Natural killer cell (primary cell): ENCODE measurements around the gene KRT39. TPM values are rescaled to one million over a fixed set of nuclear protein-coding genes. Genes with fewer than 3 reads are reported as not detected.

ENCODE experiments used
- ATAC-seq, 3 donors: fragments of 150-1000 bp in 2 of 3; fragments of 200-7000 bp in 1 of 3; cut with Tn5 transposase; 1 replicate in 1 of 3; 2 replicates in 2 of 3; pipeline ENCODE4 v1.10.0; 2021; ENCODE audit warnings: mild to moderate bottlenecking in 2 of 3, moderate library complexity in 2 of 3
- DNase-seq, 2 donors: peaks; one replicate each; pipeline versions ENCODE4 v3.0.0 to v3.0.0-alpha.2; 2013 to 2021; ENCODE audit warnings: mixed read lengths in 1 of 2
- H3K27ac ChIP-seq: one replicate; pipeline ENCODE4 v1.5.1; 2013; ENCODE audit warnings: mild to moderate bottlenecking, low read length
- H3K27me3 ChIP-seq: one replicate; pipeline ENCODE4 v1.6.1; 2013; ENCODE audit warnings: low read length; ENCODE audit not compliant: control insufficient read depth, insufficient read depth
- H3K36me3 ChIP-seq: one replicate; pipeline ENCODE4 v1.6.1; 2013; ENCODE audit warnings: low read length; ENCODE audit not compliant: control insufficient read depth, insufficient read depth
- H3K4me1 ChIP-seq: one replicate; pipeline ENCODE4 v1.6.1; 2013; ENCODE audit warnings: low read length; ENCODE audit not compliant: control insufficient read depth, insufficient read depth
- H3K4me3 ChIP-seq: one replicate; pipeline ENCODE4 v1.5.1; 2013; ENCODE audit warnings: low read length
- H3K9me3 ChIP-seq: one replicate; pipeline ENCODE4 v1.6.1; 2013; ENCODE audit warnings: low read length; ENCODE audit not compliant: control insufficient read depth, insufficient read depth
- H3K27ac Mint-ChIP-seq, 2 donors: one replicate each; pipeline ENCODE4 v1.8.0; 2022; ENCODE audit warnings: mild to moderate bottlenecking in 2 of 2, mixed read lengths in 2 of 2, moderate library complexity in 1 of 2
- H3K27me3 Mint-ChIP-seq, 2 donors: one replicate each; pipeline ENCODE4 v1.8.0; 2022; ENCODE audit warnings: low read depth in 2 of 2, mixed read lengths in 2 of 2
- H3K36me3 Mint-ChIP-seq: one replicate; pipeline ENCODE4 v1.8.0; 2022; ENCODE audit warnings: mixed read lengths
- H3K4me1 Mint-ChIP-seq, 2 donors: one replicate each; pipeline ENCODE4 v1.8.0; 2022; ENCODE audit warnings: mixed read lengths in 2 of 2
- H3K4me3 Mint-ChIP-seq: one replicate; pipeline ENCODE4 v1.8.0; 2022; ENCODE audit warnings: mild to moderate bottlenecking, moderate library complexity, mixed read lengths
- H3K9me3 Mint-ChIP-seq, 2 donors: one replicate each; pipeline ENCODE4 v1.8.0; 2022; ENCODE audit warnings: mixed read lengths in 2 of 2
- WGBS: methylation state at CpG from one replicate; pipeline ENCODE4 v1.1.7; 2013; ENCODE audit warnings: missing lambda C conversion rate; ENCODE audit not compliant: insufficient coverage; 5-methylcytosine and 5-hydroxymethylcytosine counted together
- intact Hi-C: fragments of 100-400 bp; cut with micrococcal nuclease; formaldehyde crosslinking; loops from one replicate; pipeline ENCODE4 v1.14.2; 2022
- total RNA-seq, 4 donors: library from RNA; stranded (reverse); fragments of 120-200 nt in 1 of 4; gene quantifications; one replicate each; pipeline versions ENCODE4 v1.2.3 to v1.2.4, GENCODE V29; 2013 to 2022
- TF ChIP-seq, protein P1 (sequence below): fragments of 200-600 bp; IDR thresholded peaks from one replicate; pipeline ENCODE4 v1.8.0; 2022; ENCODE audit warnings: antibody characterized with exemption

KRT39 gene
- total RNA-seq, 3 donors from 2014 or later (not counting 1 experiment from before 2014, with no cell fraction given): not detected

DNA sequence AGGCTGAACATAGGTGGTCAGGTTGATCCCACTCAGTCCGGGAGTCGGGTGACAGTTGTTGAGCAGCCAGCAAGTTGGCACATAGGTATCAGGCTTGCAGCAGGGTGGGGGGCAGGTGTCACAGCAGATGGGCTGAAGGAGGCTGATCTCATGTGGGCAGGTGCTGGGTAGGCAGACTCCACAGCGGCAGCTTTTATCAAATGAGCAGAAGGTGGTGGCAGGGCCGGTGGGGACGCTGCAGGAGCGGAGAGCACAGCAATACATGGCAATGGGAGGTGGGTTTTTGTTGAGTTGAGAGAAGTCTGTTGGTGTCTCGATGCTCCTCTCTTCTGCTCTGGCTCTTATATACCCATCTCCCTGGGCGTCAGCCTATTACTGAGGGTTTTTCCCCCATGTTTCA lies 42.1 kb upstream of the KRT39 start, which contains the start of gene KRTAP3-1:
KRTAP3-1 (minus strand) TSS at position 318 of the 400 bp plus-strand sequence; CDS start at position 264, 54 bp downstream.
- no peak within 1 kb of the TSS for H3K27ac ChIP-seq
- 93% methylated on average over 6 of the region's 8 CpGs for WGBS
- no peaks in the 10 kb centered on the region for H3K9me3 ChIP-seq
- no peaks in the 10 kb centered on the region for H3K4me1 ChIP-seq
- no peak within 1 kb of the TSS for H3K27ac Mint-ChIP-seq
- TF ChIP-seq, protein P1, sequence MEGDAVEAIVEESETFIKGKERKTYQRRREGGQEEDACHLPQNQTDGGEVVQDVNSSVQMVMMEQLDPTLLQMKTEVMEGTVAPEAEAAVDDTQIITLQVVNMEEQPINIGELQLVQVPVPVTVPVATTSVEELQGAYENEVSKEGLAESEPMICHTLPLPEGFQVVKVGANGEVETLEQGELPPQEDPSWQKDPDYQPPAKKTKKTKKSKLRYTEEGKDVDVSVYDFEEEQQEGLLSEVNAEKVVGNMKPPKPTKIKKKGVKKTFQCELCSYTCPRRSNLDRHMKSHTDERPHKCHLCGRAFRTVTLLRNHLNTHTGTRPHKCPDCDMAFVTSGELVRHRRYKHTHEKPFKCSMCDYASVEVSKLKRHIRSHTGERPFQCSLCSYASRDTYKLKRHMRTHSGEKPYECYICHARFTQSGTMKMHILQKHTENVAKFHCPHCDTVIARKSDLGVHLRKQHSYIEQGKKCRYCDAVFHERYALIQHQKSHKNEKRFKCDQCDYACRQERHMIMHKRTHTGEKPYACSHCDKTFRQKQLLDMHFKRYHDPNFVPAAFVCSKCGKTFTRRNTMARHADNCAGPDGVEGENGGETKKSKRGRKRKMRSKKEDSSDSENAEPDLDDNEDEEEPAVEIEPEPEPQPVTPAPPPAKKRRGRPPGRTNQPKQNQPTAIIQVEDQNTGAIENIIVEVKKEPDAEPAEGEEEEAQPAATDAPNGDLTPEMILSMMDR: no peak
- intact Hi-C loops: no loop called here
- ATAC-seq (no peak), DNase-seq (no peak)
- no peaks in the 10 kb centered on the region for H3K36me3 ChIP-seq
- H3K4me3 ChIP-seq: no peak within 1 kb of the TSS
- peaks cover 5% of the 10 kb centered on the region for H3K27me3 ChIP-seq
- H3K4me1 Mint-ChIP-seq: no peaks in the 10 kb centered on the region
- H3K27me3 Mint-ChIP-seq: peaks cover 12 to 19% of the 10 kb centered on the region in 2 donors
- no peaks in the 10 kb centered on the region for H3K36me3 Mint-ChIP-seq
- H3K4me3 Mint-ChIP-seq: no peak within 1 kb of the TSS
- no peaks in the 10 kb centered on the region for H3K9me3 Mint-ChIP-seq

DNA sequence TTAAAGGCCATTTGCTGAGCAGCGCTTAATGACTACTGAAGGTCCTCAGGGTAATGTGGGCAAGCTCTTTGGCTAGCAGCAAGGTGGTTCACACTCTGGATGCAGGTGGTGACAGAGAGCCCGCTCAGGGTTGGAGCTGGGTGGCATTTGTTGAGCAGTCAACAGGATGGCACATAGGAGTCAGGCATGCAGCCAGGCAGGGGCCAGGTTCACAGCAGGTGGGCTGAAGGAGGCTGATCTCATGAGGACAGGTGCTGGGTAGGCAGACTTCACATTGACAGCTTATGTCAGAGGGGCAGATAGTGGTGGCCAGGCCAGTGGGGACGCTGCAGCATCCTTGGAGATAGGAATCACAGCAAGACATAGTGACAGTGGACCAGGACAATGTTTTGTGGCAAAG lies 37.6 kb upstream of the KRT39 start:
- Mint-ChIP-seq H3K4me1 (no peaks in the 10 kb centered on the region), H3K27ac (no peak overlapping the region), H3K9me3 (no peaks in the 10 kb centered on the region), H3K4me3 (no peak overlapping the region), H3K27me3 (peaks cover 2 to 14% of the 10 kb centered on the region in 2 donors), H3K36me3 (no peaks in the 10 kb centered on the region)
- H3K27me3 ChIP-seq: peaks cover 7% of the 10 kb centered on the region
- no peak overlapping the region for H3K27ac ChIP-seq
- H3K9me3 ChIP-seq: no peaks in the 10 kb centered on the region
- TF ChIP-seq, protein P1: no peak
- DNase-seq: no peak
- intact Hi-C loops: no loop called here
- H3K4me1 ChIP-seq: no peaks in the 10 kb centered on the region
- WGBS: 86% methylated on average over 3 of the region's 3 CpGs
- no peak for ATAC-seq
- H3K36me3 ChIP-seq: no peaks in the 10 kb centered on the region
- no peak overlapping the region for H3K4me3 ChIP-seq

DNA sequence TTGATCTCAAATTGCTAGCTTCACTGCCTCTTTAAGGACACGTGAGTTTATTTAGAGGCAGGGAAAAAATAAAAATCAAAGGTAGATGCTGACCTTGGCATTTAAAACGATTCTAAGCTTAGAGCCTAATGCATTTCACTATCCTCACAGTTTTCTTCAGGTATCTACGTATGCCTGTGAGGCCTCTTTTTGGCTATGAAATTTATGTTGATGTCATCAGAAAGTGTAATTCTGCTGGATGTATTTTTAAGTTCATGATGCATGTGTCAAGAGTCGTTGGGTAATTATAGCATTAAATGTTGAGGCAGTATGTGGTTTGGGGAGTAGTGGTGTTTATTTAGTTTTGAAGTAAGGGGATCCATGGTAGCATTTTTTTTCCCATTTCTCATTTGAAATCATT lies 37.2 kb upstream of the KRT39 start:
- Mint-ChIP-seq H3K4me3 (no peak overlapping the region), H3K36me3 (no peaks in the 10 kb centered on the region), H3K27me3 (peaks cover 7 to 17% of the 10 kb centered on the region in 2 donors), H3K27ac (no peak overlapping the region), H3K9me3 (no peaks in the 10 kb centered on the region), H3K4me1 (no peaks in the 10 kb centered on the region)
- Histone ChIP-seq H3K36me3 (no peaks in the 10 kb centered on the region), H3K9me3 (no peaks in the 10 kb centered on the region), H3K27me3 (peaks cover 7% of the 10 kb centered on the region), H3K27ac (no peak overlapping the region), H3K4me3 (no peak overlapping the region), H3K4me1 (no peaks in the 10 kb centered on the region)
- intact Hi-C loops: no loop called here
- TF ChIP-seq, protein P1: no peak
- WGBS: 71% methylated on average over 3 of the region's 4 CpGs
- no peak for DNase-seq
- ATAC-seq: no peak

DNA sequence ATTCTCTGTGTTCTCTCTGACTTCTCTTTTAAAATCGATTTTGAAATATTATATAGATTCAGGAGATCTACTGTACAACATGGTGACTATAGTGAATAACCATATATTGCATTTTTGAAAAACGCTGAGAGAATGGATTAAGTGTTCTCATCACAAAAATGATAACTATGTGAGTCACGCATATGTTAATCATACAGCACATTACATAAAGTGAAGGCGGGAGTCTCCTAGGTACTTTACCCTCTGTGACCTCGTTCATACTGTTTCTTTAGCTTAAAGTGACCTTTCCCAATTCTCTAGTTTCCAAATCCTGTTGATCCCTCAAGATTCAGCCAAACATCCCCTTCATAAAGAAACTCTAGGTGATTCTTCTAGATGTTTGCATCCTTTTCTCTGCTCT lies 36.1 kb upstream of the KRT39 start:
- H3K9me3 Mint-ChIP-seq: no peaks in the 10 kb centered on the region
- 80% methylated on average over 4 of the region's 5 CpGs for WGBS

More for the DNA sequence above, 36.1 kb upstream of the KRT39 start:
- TF ChIP-seq, protein P1: no peak
- ATAC-seq (no peak), DNase-seq (no peak)
- Histone ChIP-seq H3K4me1 (no peaks in the 10 kb centered on the region), H3K27ac (no peak overlapping the region), H3K27me3 (peaks cover 7% of the 10 kb centered on the region), H3K36me3 (no peaks in the 10 kb centered on the region), H3K4me3 (no peak overlapping the region), H3K9me3 (no peaks in the 10 kb centered on the region)
- Mint-ChIP-seq H3K4me3 (no peak overlapping the region), H3K27me3 (peaks cover 17 to 21% of the 10 kb centered on the region in 2 donors), H3K4me1 (no peaks in the 10 kb centered on the region), H3K36me3 (no peaks in the 10 kb centered on the region), H3K27ac (no peak overlapping the region)
- intact Hi-C loops: no loop called here
